Mesendoderm (in vitro differentiated cells): ENCODE measurements around the gene RGL1.

Experiments used
- DNase-seq: peaks from one replicate; pipeline ENCODE4 v3.0.0; 2013
- H2AK5ac ChIP-seq: 2 replicates; pipeline ENCODE4 v1.6.1; 2013; ENCODE audit warnings: low read length, inconsistent platforms
- H2BK120ac ChIP-seq: 2 replicates; pipeline ENCODE4 v1.6.1; 2013; ENCODE audit warnings: low read depth, mild to moderate bottlenecking, low read length, moderate library complexity, mixed read lengths
- H2BK15ac ChIP-seq: replicated peaks from 2 replicates; pipeline ENCODE4 v1.6.1; 2013; ENCODE audit warnings: low read depth, mild to moderate bottlenecking, moderate library complexity
- H2BK5ac ChIP-seq: 2 replicates; pipeline ENCODE4 v1.6.1; 2013; ENCODE audit warnings: low read length, inconsistent platforms
- H3K18ac ChIP-seq: 2 replicates; pipeline ENCODE4 v1.6.1; 2013; ENCODE audit warnings: mild to moderate bottlenecking, low read length, mixed read lengths
- H3K23ac ChIP-seq: one replicate; pipeline ENCODE4 v1.6.1; 2013; ENCODE audit warnings: low read length
- H3K27ac ChIP-seq: 2 replicates; pipeline ENCODE4 v1.5.1; 2013; ENCODE audit warnings: low read depth, mild to moderate bottlenecking, inconsistent platforms, low read length, moderate library complexity
- H3K27me3 ChIP-seq: 2 replicates; pipeline ENCODE4 v1.6.1; 2013; ENCODE audit warnings: low read length, control low read depth, mild to moderate bottlenecking, inconsistent platforms; ENCODE audit not compliant: insufficient read depth, poor library complexity
- H3K36me3 ChIP-seq: 2 replicates; pipeline ENCODE4 v1.6.1; 2013; ENCODE audit warnings: low read length, inconsistent platforms; ENCODE audit not compliant: control insufficient read depth, insufficient read depth
- H3K4ac ChIP-seq: one replicate; pipeline ENCODE4 v1.6.1; 2013; ENCODE audit warnings: low read depth, mild to moderate bottlenecking, low read length, moderate library complexity
- H3K4me1 ChIP-seq: 2 replicates; pipeline ENCODE4 v1.6.1; 2013; ENCODE audit warnings: low read depth, low read length, inconsistent platforms; ENCODE audit not compliant: control insufficient read depth
- H3K4me2 ChIP-seq: 2 replicates; pipeline ENCODE4 v1.6.1; 2013; ENCODE audit warnings: low read length
- H3K4me3 ChIP-seq: 2 replicates; pipeline ENCODE4 v1.5.1; 2013; ENCODE audit warnings: mild to moderate bottlenecking, low read length
- H3K56ac ChIP-seq: one replicate; pipeline ENCODE4 v1.6.1; 2013; ENCODE audit warnings: low read length
- H3K79me1 ChIP-seq: 2 replicates; pipeline ENCODE4 v1.6.1; 2013; ENCODE audit warnings: low read length, inconsistent platforms
- H3K79me2 ChIP-seq: 2 replicates; pipeline ENCODE4 v1.6.1; 2013; ENCODE audit warnings: mild to moderate bottlenecking, low read length; ENCODE audit not compliant: control insufficient read depth, insufficient read depth
- H3K9ac ChIP-seq: 2 replicates; pipeline ENCODE4 v1.6.1; 2013; ENCODE audit warnings: low read length, inconsistent platforms
- H4K5ac ChIP-seq: one replicate; pipeline ENCODE4 v1.6.1; 2013; ENCODE audit warnings: low read length
- H4K8ac ChIP-seq: one replicate; pipeline ENCODE4 v1.6.1; 2013; ENCODE audit warnings: low read depth, mild to moderate bottlenecking, control low read depth, low read length, moderate library complexity
- WGBS: extraction: QIAGEN DNeasy Blood & Tissue Kit; methylation state at CpG from one replicate; pipeline ENCODE4 v1.1.7; 2013; ENCODE audit warnings: low lambda C conversion rate, missing lambda C conversion rate; ENCODE audit not compliant: insufficient coverage; ENCODE audit errors: extremely low coverage; 5-methylcytosine and 5-hydroxymethylcytosine counted together

The RGL1 gene

GRCh38 chr1:183966487-183966886 lies 161.6 kb downstream of the RGL1 start:
- Histone ChIP-seq H3K79me1 (no peaks in the 10 kb centered on the region), H3K23ac (no peak overlapping the region), H3K18ac (no peak overlapping the region), H3K56ac (no peak overlapping the region), H3K4ac (no peak overlapping the region), H3K4me3 (no peak overlapping the region), H3K9ac (no peak overlapping the region), H3K27me3 (no peaks in the 10 kb centered on the region), H4K8ac (no peak overlapping the region), H2AK5ac (no peak overlapping the region), H3K79me2 (no peaks in the 10 kb centered on the region), H2BK5ac (no peak overlapping the region), H2BK15ac (no peak overlapping the region), H3K27ac (no peak overlapping the region), H3K4me2 (no peak overlapping the region), H4K5ac (no peak overlapping the region), H3K36me3 (no peaks in the 10 kb centered on the region), H2BK120ac (no peak overlapping the region), H3K4me1 (no peaks in the 10 kb centered on the region)
- WGBS: no CpG with 5 or more reads among the region's 3 CpGs
- no peak for DNase-seq

- Histone ChIP-seq H2BK120ac (no peak overlapping the region), H2BK5ac (no peak overlapping the region), H3K56ac (no peak overlapping the region), H3K4ac (no peak overlapping the region), H3K79me1 (no peaks in the 10 kb centered on the region), H3K4me3 (no peak overlapping the region), H3K18ac (no peak overlapping the region), H3K36me3 (no peaks in the 10 kb centered on the region), H3K79me2 (no peaks in the 10 kb centered on the region), H3K23ac (no peak overlapping the region), H3K4me1 (no peaks in the 10 kb centered on the region), H3K27me3 (no peaks in the 10 kb centered on the region), H3K9ac (no peak overlapping the region), H4K8ac (no peak overlapping the region), H3K27ac (no peak overlapping the region), H2BK15ac (no peak overlapping the region), H3K4me2 (no peak overlapping the region), H2AK5ac (no peak overlapping the region), H4K5ac (no peak overlapping the region)
- no peak for DNase-seq
- no CpG with 5 or more reads among the region's 2 CpGs for WGBS
These were observed 163.0 kb downstream of the RGL1 start for GRCh38 chr1:183967914-183968313.

GRCh38 chr1:183968386-183968785 lies 163.5 kb downstream of the RGL1 start:
- Histone ChIP-seq H3K18ac (no peak overlapping the region), H3K9ac (no peak overlapping the region), H3K79me1 (no peaks in the 10 kb centered on the region), H3K4ac (no peak overlapping the region), H2BK15ac (no peak overlapping the region), H3K23ac (no peak overlapping the region), H2AK5ac (no peak overlapping the region), H3K36me3 (no peaks in the 10 kb centered on the region), H3K56ac (no peak overlapping the region), H3K4me2 (no peak overlapping the region), H3K4me3 (no peak overlapping the region), H3K27me3 (no peaks in the 10 kb centered on the region), H3K4me1 (no peaks in the 10 kb centered on the region), H3K27ac (no peak overlapping the region), H2BK120ac (no peak overlapping the region), H4K8ac (no peak overlapping the region), H3K79me2 (no peaks in the 10 kb centered on the region), H2BK5ac (no peak overlapping the region), H4K5ac (no peak overlapping the region)
- WGBS: no CpG with 5 or more reads among the region's 5 CpGs
- no peak for DNase-seq

DNA sequence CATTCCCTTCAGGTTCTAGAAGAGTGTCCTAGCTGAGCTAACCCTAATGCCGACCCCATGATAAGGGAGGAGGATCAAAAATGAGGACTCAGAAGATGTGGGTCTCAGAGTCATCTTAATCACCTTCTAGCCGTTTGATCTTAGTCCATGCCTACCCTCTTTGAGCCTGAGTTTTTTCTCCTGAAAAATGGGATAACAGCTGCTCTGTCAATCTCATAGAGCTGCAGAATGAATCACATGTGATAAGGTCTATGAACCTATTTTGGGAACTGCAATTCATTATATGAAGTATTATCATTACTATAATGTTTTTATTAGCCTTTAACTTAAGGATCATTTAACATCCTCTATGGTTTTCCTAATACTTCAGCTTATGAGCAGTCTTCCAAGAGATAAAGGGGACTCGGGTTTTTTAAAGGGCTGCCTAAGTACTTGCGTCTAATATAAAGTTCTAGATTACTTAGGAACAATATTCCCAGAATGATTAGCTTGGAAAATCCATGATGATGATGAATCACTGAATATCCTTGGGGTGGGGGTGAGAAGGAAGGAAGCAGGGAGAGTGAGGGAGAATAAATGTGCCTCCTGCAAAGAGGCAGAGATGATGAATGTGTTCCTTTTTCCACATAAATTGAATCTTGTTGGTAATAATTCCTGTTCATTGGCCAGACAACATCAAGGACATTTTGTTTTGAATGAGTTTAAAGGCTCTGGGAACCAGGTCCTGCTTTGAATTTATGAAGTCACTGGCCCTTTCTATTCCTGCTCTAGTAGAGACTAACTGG lies 165.8 kb downstream of the RGL1 start:
- Histone ChIP-seq H2BK120ac (no peak overlapping the region), H4K8ac (no peak overlapping the region), H3K79me2 (no peaks in the 10 kb centered on the region), H3K18ac (no peak overlapping the region), H2AK5ac (no peak overlapping the region), H3K4me3 (no peak overlapping the region), H2BK5ac (no peak overlapping the region), H3K79me1 (no peaks in the 10 kb centered on the region), H2BK15ac (no peak overlapping the region), H3K27me3 (no peaks in the 10 kb centered on the region), H3K4me1 (no peaks in the 10 kb centered on the region), H3K27ac (no peak overlapping the region), H4K5ac (no peak overlapping the region), H3K23ac (no peak overlapping the region), H3K36me3 (no peaks in the 10 kb centered on the region), H3K4me2 (no peak overlapping the region), H3K56ac (no peak overlapping the region), H3K9ac (no peak overlapping the region), H3K4ac (no peak overlapping the region)
- no peak for DNase-seq
- WGBS: no CpG with 5 or more reads among the region's 4 CpGs

DNA sequence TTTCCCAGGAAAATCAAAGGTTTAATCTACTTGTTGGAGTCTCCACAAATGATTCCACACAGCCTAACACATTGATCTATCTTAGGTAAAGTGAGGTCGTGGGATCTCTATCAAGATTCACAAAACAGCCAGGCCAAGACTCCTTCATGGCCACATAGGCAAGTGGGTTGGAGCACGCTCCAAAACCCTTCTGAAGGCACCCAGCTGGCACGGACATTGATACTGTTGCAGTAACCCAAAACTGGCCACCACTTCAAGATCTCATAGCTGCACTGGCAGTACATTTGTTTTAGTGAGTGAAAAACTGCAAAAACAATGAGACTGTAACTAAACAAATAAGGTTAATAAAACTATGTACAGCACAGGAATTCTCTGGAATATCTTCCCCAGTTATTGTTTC lies 170.7 kb downstream of the RGL1 start:
- H3K79me2 ChIP-seq: no peaks in the 10 kb centered on the region
- no CpG with 5 or more reads among the region's 3 CpGs for WGBS
- no peak overlapping the region for H2BK15ac ChIP-seq

GRCh38 chr1:183977717-183978116 lies 172.8 kb downstream of the RGL1 start:
- no peak overlapping the region for H2BK5ac ChIP-seq
- no peak overlapping the region for H3K18ac ChIP-seq
- no peak overlapping the region for H3K56ac ChIP-seq
- no peak overlapping the region for H4K5ac ChIP-seq
- no peak for DNase-seq
- H2BK120ac ChIP-seq: no peak overlapping the region
- H4K8ac ChIP-seq: no peak overlapping the region
- H3K4ac ChIP-seq: no peak overlapping the region
- H2AK5ac ChIP-seq: no peak overlapping the region
- H3K23ac ChIP-seq: no peak overlapping the region
- H3K9ac ChIP-seq: no peak overlapping the region
- no peak overlapping the region for H3K4me2 ChIP-seq
- no peaks in the 10 kb centered on the region for H3K79me1 ChIP-seq
- WGBS: no CpG with 5 or more reads among the region's 2 CpGs
- no peak overlapping the region for H3K27ac ChIP-seq
- H3K27me3 ChIP-seq: no peaks in the 10 kb centered on the region
- no peak overlapping the region for H2BK15ac ChIP-seq
- H3K36me3 ChIP-seq: no peaks in the 10 kb centered on the region
- no peaks in the 10 kb centered on the region for H3K4me1 ChIP-seq
- no peak overlapping the region for H3K4me3 ChIP-seq
- H3K79me2 ChIP-seq: no peaks in the 10 kb centered on the region

More for the DNA sequence above, 170.7 kb downstream of the RGL1 start:
- H3K18ac ChIP-seq: no peak overlapping the region
- H3K4me2 ChIP-seq: no peak overlapping the region
- no peak overlapping the region for H3K9ac ChIP-seq
- no peak overlapping the region for H4K8ac ChIP-seq
- no peaks in the 10 kb centered on the region for H3K27me3 ChIP-seq
- no peak overlapping the region for H2BK5ac ChIP-seq
- no peak for DNase-seq
- H3K23ac ChIP-seq: no peak overlapping the region
- no peak overlapping the region for H3K4me3 ChIP-seq
- no peak overlapping the region for H3K4ac ChIP-seq
- no peak overlapping the region for H3K56ac ChIP-seq
- H3K79me1 ChIP-seq: no peaks in the 10 kb centered on the region
- no peak overlapping the region for H2BK120ac ChIP-seq
- no peaks in the 10 kb centered on the region for H3K36me3 ChIP-seq
- no peak overlapping the region for H2AK5ac ChIP-seq
- no peak overlapping the region for H3K27ac ChIP-seq
- no peak overlapping the region for H4K5ac ChIP-seq
- no peaks in the 10 kb centered on the region for H3K4me1 ChIP-seq
